RKO (cell line): Measurements from ENCODE around the gene PKN1.
A peak's percentile ranks its signal among the peaks of the same experiment; 100 is the strongest.
"Not testable (repeated sequence)": the region's sequence is repeated elsewhere in the genome, so short reads cannot be mapped to it uniquely, and the experiment has no call there.

ENCODE experiments used
- DNase-seq: peaks from one replicate; pipeline ENCODE4 v3.0.0-alpha.2; 2016; ENCODE audit warnings: low spot score

The PKN1 gene

GRCh38 chr19:14432791-14433553, at the start of gene PKN1:
TSS of gene PKN1 (plus strand) at chr19:14433306. CDS start at chr19:14433522, 216 bp downstream.
- DNase-seq = peak; percentile 48

- DNase-seq = peak; percentile 84
Measured at GRCh38 chr19:14383661-14384555, 49.2 kb upstream of the PKN1 start.

- DNase-seq = no peak
Measured at GRCh38 chr19:14385492-14385891, 47.6 kb upstream of the PKN1 start.

- DNase-seq = no peak
Measured at GRCh38 chr19:14390548-14390947, 42.6 kb upstream of the PKN1 start.

- no peak for DNase-seq
Measured at GRCh38 chr19:14391156-14391821, 41.8 kb upstream of the PKN1 start.

GRCh38 chr19:14393329-14393728, 39.8 kb upstream of the PKN1 start:
- no peak for DNase-seq

GRCh38 chr19:14394167-14394566, 38.9 kb upstream of the PKN1 start:
- DNase-seq = no peak

- no peak for DNase-seq
Measured at GRCh38 chr19:14395262-14395661, 37.8 kb upstream of the PKN1 start.

GRCh38 chr19:14395710-14396336, 37.3 kb upstream of the PKN1 start:
- DNase-seq = no peak

GRCh38 chr19:14396730-14397129, 36.4 kb upstream of the PKN1 start:
- DNase-seq = not testable (repeated sequence)

- DNase-seq = not testable (repeated sequence)
Measured at GRCh38 chr19:14397168-14397567, 35.9 kb upstream of the PKN1 start.

- DNase-seq = no peak
Measured at GRCh38 chr19:14400951-14401431, 32.1 kb upstream of the PKN1 start.

GRCh38 chr19:14401468-14402195, 31.5 kb upstream of the PKN1 start:
- no peak for DNase-seq

GRCh38 chr19:14402332-14403144, 30.6 kb upstream of the PKN1 start:
- peak; percentile 79 for DNase-seq

- not testable (repeated sequence) for DNase-seq
Measured at GRCh38 chr19:14403145-14403930, 29.8 kb upstream of the PKN1 start.

- no peak for DNase-seq
Measured at GRCh38 chr19:14404312-14404711, 28.8 kb upstream of the PKN1 start.

- no peak for DNase-seq
Measured at GRCh38 chr19:14405380-14405757, 27.7 kb upstream of the PKN1 start.

GRCh38 chr19:14405758-14406644, 27.1 kb upstream of the PKN1 start:
- peak; percentile 90 for DNase-seq
